ENCODE data around the gene RGS2. TPM values are rescaled to one million over a fixed set of nuclear protein-coding genes. Genes with fewer than 3 reads are reported as not detected.

Gene RGS2
- polyA plus RNA-seq, 1 of the 3 experiments (the other 2 are of a cell fraction) = 47.1 TPM

DNA sequence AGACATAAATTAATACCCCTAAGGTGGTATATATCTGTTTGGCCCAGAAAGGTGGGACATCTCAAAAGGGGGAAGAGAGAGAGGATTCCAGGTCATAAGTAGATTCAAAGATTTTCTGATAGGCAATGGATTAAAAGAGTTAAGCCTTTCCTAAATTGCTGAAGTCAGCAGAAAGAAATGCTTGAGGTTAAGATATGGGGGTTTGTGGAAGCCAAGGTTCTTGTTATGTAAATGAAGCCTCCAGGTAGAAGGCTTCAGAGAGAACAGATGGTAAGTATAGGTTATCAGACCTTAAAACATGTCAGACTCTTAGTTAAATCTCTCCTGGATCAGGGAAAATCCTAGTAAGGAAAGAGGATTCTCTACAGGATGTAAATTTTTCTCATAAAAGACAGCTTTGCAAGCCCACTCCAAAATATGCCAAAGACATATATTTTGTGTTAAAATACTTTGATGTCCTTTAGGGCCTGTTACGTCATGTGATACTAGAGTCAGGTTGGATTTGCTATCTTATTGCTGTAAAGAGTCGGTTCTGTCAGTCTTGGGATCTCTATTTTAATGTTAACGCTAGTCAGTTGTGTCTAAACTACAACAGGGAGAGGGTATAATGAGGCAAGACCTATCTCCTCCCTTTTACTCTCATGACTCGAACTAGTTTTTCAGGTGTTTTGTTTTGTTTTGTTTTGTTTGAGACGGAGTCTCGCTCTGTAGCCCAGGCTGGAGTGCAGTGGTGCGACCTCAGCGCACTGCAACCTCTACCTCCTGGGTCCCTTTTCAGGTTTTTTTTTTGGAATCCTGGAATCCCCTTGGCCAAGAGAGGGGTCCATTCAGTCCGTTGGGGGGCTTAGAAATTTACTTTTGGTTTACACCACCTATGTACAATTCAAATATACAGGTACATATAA, 30.6 kb downstream of the RGS2 start (continued):
- TF ChIP-seq, protein P1, sequence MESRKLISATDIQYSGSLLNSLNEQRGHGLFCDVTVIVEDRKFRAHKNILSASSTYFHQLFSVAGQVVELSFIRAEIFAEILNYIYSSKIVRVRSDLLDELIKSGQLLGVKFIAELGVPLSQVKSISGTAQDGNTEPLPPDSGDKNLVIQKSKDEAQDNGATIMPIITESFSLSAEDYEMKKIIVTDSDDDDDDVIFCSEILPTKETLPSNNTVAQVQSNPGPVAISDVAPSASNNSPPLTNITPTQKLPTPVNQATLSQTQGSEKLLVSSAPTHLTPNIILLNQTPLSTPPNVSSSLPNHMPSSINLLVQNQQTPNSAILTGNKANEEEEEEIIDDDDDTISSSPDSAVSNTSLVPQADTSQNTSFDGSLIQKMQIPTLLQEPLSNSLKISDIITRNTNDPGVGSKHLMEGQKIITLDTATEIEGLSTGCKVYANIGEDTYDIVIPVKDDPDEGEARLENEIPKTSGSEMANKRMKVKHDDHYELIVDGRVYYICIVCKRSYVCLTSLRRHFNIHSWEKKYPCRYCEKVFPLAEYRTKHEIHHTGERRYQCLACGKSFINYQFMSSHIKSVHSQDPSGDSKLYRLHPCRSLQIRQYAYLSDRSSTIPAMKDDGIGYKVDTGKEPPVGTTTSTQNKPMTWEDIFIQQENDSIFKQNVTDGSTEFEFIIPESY (IDR thresholded peaks at IDR 0.05; ENCODE audit: borderline replicate concordance, low read depth) = no peak

DNA sequence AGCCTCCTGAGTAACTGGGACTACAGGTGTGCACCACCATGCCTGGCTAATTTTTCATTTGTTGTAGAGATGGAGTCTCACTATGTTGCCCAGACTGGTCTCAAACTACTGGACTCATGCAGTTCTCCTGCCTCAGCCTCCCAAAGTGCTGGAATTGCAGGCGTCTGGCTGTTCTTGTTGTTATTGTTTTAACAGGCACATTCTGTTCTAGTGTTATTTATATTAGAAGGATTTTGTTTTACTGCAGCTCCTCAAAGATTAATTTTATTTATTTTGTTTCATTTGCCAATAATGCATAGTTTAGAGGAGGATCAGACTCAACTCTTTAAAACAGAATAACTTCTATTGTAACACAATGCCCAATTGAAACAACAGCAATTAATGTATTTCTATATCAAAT, 35.5 kb downstream of the RGS2 start:
- no peak overlapping the region for H3K27ac ChIP-seq (ENCODE audit: low read depth in 2 of 2, low read length in 1 of 2)
- WGBS (ENCODE audit: low lambda C conversion rate) = 95% methylated on average over 1 of the region's 1 CpG
- H3K9me2 ChIP-seq = no peaks in the 10 kb centered on the region
- TF ChIP-seq, protein P2, sequence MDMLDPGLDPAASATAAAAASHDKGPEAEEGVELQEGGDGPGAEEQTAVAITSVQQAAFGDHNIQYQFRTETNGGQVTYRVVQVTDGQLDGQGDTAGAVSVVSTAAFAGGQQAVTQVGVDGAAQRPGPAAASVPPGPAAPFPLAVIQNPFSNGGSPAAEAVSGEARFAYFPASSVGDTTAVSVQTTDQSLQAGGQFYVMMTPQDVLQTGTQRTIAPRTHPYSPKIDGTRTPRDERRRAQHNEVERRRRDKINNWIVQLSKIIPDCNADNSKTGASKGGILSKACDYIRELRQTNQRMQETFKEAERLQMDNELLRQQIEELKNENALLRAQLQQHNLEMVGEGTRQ (IDR thresholded peaks at IDR 0.05; ENCODE audit: borderline replicate concordance, low read depth, low read length) = no peak
- no peak for TF ChIP-seq RFX5 (IDR thresholded peaks at IDR 0.05; ENCODE audit: low read length)
- TF ChIP-seq FOXJ3 (CRISPR knock-in tag; IDR thresholded peaks at IDR 0.05) = no peak
- TF ChIP-seq, protein P3, sequence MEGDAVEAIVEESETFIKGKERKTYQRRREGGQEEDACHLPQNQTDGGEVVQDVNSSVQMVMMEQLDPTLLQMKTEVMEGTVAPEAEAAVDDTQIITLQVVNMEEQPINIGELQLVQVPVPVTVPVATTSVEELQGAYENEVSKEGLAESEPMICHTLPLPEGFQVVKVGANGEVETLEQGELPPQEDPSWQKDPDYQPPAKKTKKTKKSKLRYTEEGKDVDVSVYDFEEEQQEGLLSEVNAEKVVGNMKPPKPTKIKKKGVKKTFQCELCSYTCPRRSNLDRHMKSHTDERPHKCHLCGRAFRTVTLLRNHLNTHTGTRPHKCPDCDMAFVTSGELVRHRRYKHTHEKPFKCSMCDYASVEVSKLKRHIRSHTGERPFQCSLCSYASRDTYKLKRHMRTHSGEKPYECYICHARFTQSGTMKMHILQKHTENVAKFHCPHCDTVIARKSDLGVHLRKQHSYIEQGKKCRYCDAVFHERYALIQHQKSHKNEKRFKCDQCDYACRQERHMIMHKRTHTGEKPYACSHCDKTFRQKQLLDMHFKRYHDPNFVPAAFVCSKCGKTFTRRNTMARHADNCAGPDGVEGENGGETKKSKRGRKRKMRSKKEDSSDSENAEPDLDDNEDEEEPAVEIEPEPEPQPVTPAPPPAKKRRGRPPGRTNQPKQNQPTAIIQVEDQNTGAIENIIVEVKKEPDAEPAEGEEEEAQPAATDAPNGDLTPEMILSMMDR (IDR thresholded peaks at IDR 0.05) = no peak
- TF ChIP-seq RXRA (IDR thresholded peaks at IDR 0.05; ENCODE audit: borderline replicate concordance, low read depth) = no peak
- TF ChIP-seq, protein P4, sequence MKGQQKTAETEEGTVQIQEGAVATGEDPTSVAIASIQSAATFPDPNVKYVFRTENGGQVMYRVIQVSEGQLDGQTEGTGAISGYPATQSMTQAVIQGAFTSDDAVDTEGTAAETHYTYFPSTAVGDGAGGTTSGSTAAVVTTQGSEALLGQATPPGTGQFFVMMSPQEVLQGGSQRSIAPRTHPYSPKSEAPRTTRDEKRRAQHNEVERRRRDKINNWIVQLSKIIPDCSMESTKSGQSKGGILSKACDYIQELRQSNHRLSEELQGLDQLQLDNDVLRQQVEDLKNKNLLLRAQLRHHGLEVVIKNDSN (IDR thresholded peaks at IDR 0.05; ENCODE audit: borderline replicate concordance, low read depth) = no peak
- POLR2A ChIA-PET = no interaction called here
- CTCF ChIA-PET = interaction anchor here (0.7 to 0.8 kb wide), 2 partner anchors 10 to 334 kb away, joined by 3 read pairs; no protein-coding TSS in a partner anchor
- H3F3A ChIP-seq (replicated peaks; ENCODE audit: insufficient read depth) = no peaks in the 10 kb centered on the region
- H3K36me3 ChIP-seq (replicated peaks in 1 of 2; ENCODE audit: control insufficient read depth in 1 of 2, insufficient read depth in 2 of 2, low read length in 1 of 2) = no peaks in the 10 kb centered on the region
- no peak overlapping the region for H3K4me3 ChIP-seq (ENCODE audit: low read depth in 2 of 2, low read length in 1 of 2)
- no peak overlapping the region for H3K4me2 ChIP-seq
- H3K9ac ChIP-seq = no peak overlapping the region
- no peaks in the 10 kb centered on the region for H3K9me3 ChIP-seq
- H3K79me2 ChIP-seq (ENCODE audit: insufficient read depth) = no peaks in the 10 kb centered on the region
- H3K4me1 ChIP-seq (ENCODE audit: control insufficient read depth in 1 of 2, insufficient read depth in 2 of 2, low read depth in 1 of 2, low read length in 1 of 2) = peaks cover 0 to 10% of the 10 kb centered on the region in 2 experiments; a peak in 3 of 4 replicates
- H3K27me3 ChIP-seq (ENCODE audit: insufficient read depth) = no peaks in the 10 kb centered on the region
- DNase-seq = no peak
- H4K20me1 ChIP-seq (ENCODE audit: insufficient read depth) = no peaks in the 10 kb centered on the region
- no peak overlapping the region for H2AFZ ChIP-seq (ENCODE audit: low read depth)
